Activated CD8-positive, alpha-beta T cell treated with anti-CD3 and anti-CD28 coated beads for 36 hours (primary cell): ENCODE data around the gene PCDH8. TPM values are rescaled to one million over a fixed set of nuclear protein-coding genes. Genes with fewer than 3 reads are reported as not detected.
A peak's percentile ranks its signal among the peaks of the same experiment; 100 is the strongest.

Source experiments
- ATAC-seq: fragments of 200-7000 bp; cut with Tn5 transposase; one replicate; pipeline ENCODE4 v1.10.0; 2021; ENCODE audit warnings: mild to moderate bottlenecking, moderate library complexity
- CTCF ChIA-PET: fragments of 350-600 bp; sonication (Branson Sonifier 250); formaldehyde crosslinking; loops from one replicate; lab custom pipeline; 2021; ENCODE audit warnings: antibody characterized with exemption; lab: Charles Lee
- POLR2A ChIA-PET: fragments of 350-600 bp; sonication (Branson Sonifier 250); formaldehyde crosslinking; loops from one replicate; lab custom pipeline; 2021; ENCODE audit warnings: antibody characterized with exemption; lab: Charles Lee
- DNase-seq: peaks from one replicate; pipeline ENCODE4 v3.0.0-alpha.2; 2020
- H3K27ac Mint-ChIP-seq: one replicate; pipeline ENCODE4 v1.8.0; 2021; ENCODE audit warnings: mild to moderate bottlenecking, mixed read lengths
- H3K27me3 Mint-ChIP-seq: one replicate; pipeline ENCODE4 v1.8.0; 2021; ENCODE audit warnings: mixed read lengths
- H3K36me3 Mint-ChIP-seq: one replicate; pipeline ENCODE4 v1.8.0; 2021; ENCODE audit warnings: low read depth, mixed read lengths
- H3K4me1 Mint-ChIP-seq: one replicate; pipeline ENCODE4 v1.8.0; 2021; ENCODE audit warnings: low read depth, mixed read lengths
- H3K4me3 Mint-ChIP-seq: one replicate; pipeline ENCODE4 v1.8.0; 2021; ENCODE audit warnings: mild to moderate bottlenecking, moderate library complexity, mixed read lengths
- H3K9me3 Mint-ChIP-seq: one replicate; pipeline ENCODE4 v1.8.0; 2021; ENCODE audit warnings: mixed read lengths
- CTCF ChIP-seq: fragments of 200-600 bp; IDR thresholded peaks from one replicate; pipeline ENCODE4 v1.8.0; 2022; ENCODE audit warnings: antibody characterized with exemption, mild to moderate bottlenecking
- intact Hi-C: fragments of 100-400 bp; cut with micrococcal nuclease; formaldehyde crosslinking; loops from one replicate; pipeline ENCODE4 v1.10.0; 2022
- total RNA-seq, 2 experiments: library from RNA; stranded (reverse); gene quantifications; one replicate each; pipeline ENCODE4 v1.2.3, GENCODE V29; 2021

PCDH8 gene
- total RNA-seq, 2 experiments from 2014 or later: not detected

DNA sequence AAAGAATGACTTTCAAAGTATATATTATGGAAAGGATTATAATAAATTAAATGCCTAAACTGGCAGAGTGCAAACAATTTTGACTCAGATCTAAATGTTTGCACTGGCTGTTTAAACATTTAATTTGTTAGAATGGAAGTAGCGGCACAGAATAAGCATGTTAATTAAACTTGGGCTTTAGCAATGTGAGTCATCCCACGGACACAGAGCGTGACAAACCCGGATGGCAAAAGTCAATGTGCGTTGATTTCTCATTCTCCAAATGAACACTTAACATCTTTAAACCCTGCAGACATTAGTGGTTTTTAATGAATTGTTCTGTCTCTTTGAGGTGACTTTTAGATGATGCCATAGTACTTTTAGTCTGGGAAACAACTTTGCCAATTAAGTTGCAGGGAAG lies 38.4 kb downstream of the PCDH8 start:
- TF ChIP-seq CTCF: no peak
- no peak for DNase-seq
- intact Hi-C loops: no loop called here
- Mint-ChIP-seq H3K4me1 (peaks cover 5% of the 10 kb centered on the region), H3K27me3 (peaks cover 14% of the 10 kb centered on the region), H3K36me3 (no peaks in the 10 kb centered on the region), H3K27ac (no peak overlapping the region), H3K9me3 (peaks cover 2% of the 10 kb centered on the region), H3K4me3 (no peak overlapping the region)
- CTCF ChIA-PET: interaction anchor here (0.6 to 1.7 kb wide), 17 partner anchors 9 to 211 kb away, joined by 3 to 7 read pairs (median 4); no protein-coding TSS in a partner anchor
- POLR2A ChIA-PET: interaction anchor here (0.6 kb wide), 1 partner anchor 429 kb away, joined by 3 read pairs; no protein-coding TSS in a partner anchor
- ATAC-seq: no peak

DNA sequence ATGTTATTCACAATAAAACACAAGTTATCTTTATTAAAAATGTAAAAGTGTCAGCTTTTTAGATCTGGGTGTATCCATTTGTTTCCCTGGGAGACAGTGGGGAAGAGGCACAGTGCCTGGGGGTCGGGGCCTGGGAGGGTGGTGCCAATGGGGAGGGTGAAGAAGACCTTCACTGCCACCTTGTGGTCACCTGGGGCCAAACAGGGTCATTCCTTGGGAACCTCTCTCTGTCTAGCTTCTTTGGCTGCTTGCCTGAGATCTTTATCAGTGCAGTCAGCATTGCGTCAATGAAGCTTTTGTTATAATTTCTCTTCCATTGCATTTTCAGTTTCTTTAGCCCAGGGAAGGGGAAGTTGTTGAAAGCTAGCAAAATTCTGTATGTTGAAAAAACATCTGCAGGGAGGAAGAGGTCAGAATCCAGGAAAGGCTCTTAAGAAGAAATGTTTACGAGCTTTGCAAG lies 39.1 kb downstream of the PCDH8 start:
- DNase-seq: peak; percentile 76
- H3K27ac Mint-ChIP-seq: no peak overlapping the region
- POLR2A ChIA-PET: interaction anchor here (0.6 kb wide), 1 partner anchor 428 kb away, joined by 3 read pairs; no protein-coding TSS in a partner anchor
- intact Hi-C loops: no loop called here
- H3K36me3 Mint-ChIP-seq: no peaks in the 10 kb centered on the region
- CTCF ChIA-PET: interaction anchor here (0.6 to 1.7 kb wide), 17 partner anchors 9 to 210 kb away, joined by 3 to 7 read pairs (median 4); no protein-coding TSS in a partner anchor
- peak; percentile 94 for ATAC-seq
- H3K4me1 Mint-ChIP-seq: peaks cover 5% of the 10 kb centered on the region
- no peaks in the 10 kb centered on the region for H3K9me3 Mint-ChIP-seq
- H3K27me3 Mint-ChIP-seq: peaks cover 16% of the 10 kb centered on the region
- H3K4me3 Mint-ChIP-seq: no peak overlapping the region
- TF ChIP-seq CTCF: peak; percentile 74

- H3K4me1 Mint-ChIP-seq: peaks cover 5% of the 10 kb centered on the region
- H3K4me3 Mint-ChIP-seq: no peak overlapping the region
- DNase-seq (no peak), ATAC-seq (no peak)
- H3K27me3 Mint-ChIP-seq: peaks cover 13% of the 10 kb centered on the region
- ChIA-PET POLR2A (no interaction called here), CTCF (interaction anchor here (0.8 to 1.7 kb wide), 15 partner anchors 9 to 209 kb away, joined by 3 to 7 read pairs (median 4); partner anchors contain the start of gene SUGT1)
- no peaks in the 10 kb centered on the region for H3K9me3 Mint-ChIP-seq
- no peaks in the 10 kb centered on the region for H3K36me3 Mint-ChIP-seq
- no peak for TF ChIP-seq CTCF
- intact Hi-C loops: no loop called here
- H3K27ac Mint-ChIP-seq: no peak overlapping the region
Measured at GRCh38 chr13:52808842-52809219, 39.6 kb downstream of the PCDH8 start.

DNA sequence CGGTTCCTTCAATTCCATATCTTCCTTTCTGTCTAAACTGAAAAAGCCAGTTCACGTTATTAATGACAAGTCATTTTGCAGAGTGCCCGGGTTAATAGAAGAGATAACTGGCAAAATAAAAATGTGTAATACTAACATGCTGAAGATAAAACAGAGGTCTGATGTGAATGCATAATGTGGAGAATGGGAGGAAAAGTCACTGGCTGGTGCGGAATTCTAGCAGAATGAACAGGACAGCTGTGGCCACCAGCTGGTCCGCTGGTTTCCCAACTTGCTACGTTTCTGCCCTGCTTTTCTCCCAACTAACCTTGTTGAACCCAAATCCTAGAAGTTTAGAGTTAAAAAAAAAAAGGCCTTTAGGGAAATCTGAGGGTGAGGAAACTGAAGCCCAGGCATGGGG lies 42.4 kb downstream of the PCDH8 start:
- TF ChIP-seq CTCF: no peak
- Mint-ChIP-seq H3K4me1 (peaks cover 5% of the 10 kb centered on the region), H3K27me3 (peaks cover 10% of the 10 kb centered on the region), H3K4me3 (no peak overlapping the region), H3K36me3 (no peaks in the 10 kb centered on the region), H3K9me3 (no peaks in the 10 kb centered on the region), H3K27ac (no peak overlapping the region)
- ATAC-seq (no peak), DNase-seq (no peak)
- CTCF ChIA-PET: interaction anchor here (0.9 kb wide), 1 partner anchor 153 kb away, joined by 3 read pairs; the partner anchor contains the start of gene SUGT1
- intact Hi-C loops: no loop called here
- POLR2A ChIA-PET: no interaction called here

DNA sequence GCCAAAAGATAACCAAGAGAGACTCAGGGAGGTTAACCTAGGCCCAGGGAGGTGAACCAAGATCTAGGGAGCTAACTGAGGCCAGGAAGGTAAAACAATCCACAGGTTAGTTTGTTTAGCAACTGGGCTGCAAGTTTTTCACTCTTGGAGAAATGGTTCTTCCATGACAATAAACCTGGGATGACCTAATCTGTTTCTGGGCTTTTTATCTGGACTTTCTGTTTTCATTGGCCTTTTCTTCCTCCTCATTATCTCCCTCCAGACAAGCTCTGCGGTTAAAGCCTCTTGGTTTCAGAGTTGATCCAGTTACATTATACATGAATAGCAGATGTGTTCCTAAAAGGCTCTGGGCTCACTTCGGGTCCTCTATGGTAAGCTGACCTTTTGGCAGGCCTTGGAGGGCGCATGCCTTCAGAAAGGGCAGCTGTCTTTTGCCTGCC lies 44.2 kb downstream of the PCDH8 start:
- POLR2A ChIA-PET: no interaction called here
- no peaks in the 10 kb centered on the region for H3K9me3 Mint-ChIP-seq
- H3K4me3 Mint-ChIP-seq: no peak overlapping the region

More for the DNA sequence above, 44.2 kb downstream of the PCDH8 start:
- DNase-seq (no peak), ATAC-seq (no peak)
- Mint-ChIP-seq H3K27me3 (peaks cover 10% of the 10 kb centered on the region), H3K36me3 (no peaks in the 10 kb centered on the region), H3K4me1 (peaks cover under 1% of the 10 kb centered on the region), H3K27ac (no peak overlapping the region)
- no peak for TF ChIP-seq CTCF
- CTCF ChIA-PET: interaction anchor here (2.5 kb wide), 1 partner anchor 66 kb away, joined by 5 read pairs; no protein-coding TSS in a partner anchor
- intact Hi-C loops: no loop called here
